Ramos (cell line): Measurements from ENCODE around the gene ZNF197.
"Not testable (repeated sequence)": the region's sequence is repeated elsewhere in the genome, so short reads cannot be mapped to it uniquely, and the experiment has no call there.

Experiments used
- in situ Hi-C: fragments of 300-500 bp; cut with MboI; formaldehyde crosslinking; loops from one replicate; pipeline ENCODE4 v1.14.3; 2022; ENCODE audit warnings: low sequenced_read_pairs; ENCODE audit not compliant: unreplicated experiment

The ZNF197 gene

GRCh38 chr3:44624749-44625480, at the start of gene ZNF197:
Gene ZNF197 (plus strand): TSS chr3:44625036. CDS start chr3:44629155, 4,119 bp downstream.
- in situ Hi-C loops = no loop called here

- in situ Hi-C loops = no loop called here
Observed at GRCh38 chr3:44576613-44577012, 48.2 kb upstream of the ZNF197 start.

GRCh38 chr3:44577354-44577952, 47.4 kb upstream of the ZNF197 start:
- in situ Hi-C loops = not testable (repeated sequence)

- in situ Hi-C loops = not testable (repeated sequence)
Observed at GRCh38 chr3:44578316-44578715, 46.5 kb upstream of the ZNF197 start.

- in situ Hi-C loops = not testable (repeated sequence)
Observed at GRCh38 chr3:44578924-44579515, 45.8 kb upstream of the ZNF197 start.

GRCh38 chr3:44579749-44580148, 45.1 kb upstream of the ZNF197 start:
- in situ Hi-C loops = not testable (repeated sequence)

GRCh38 chr3:44580971-44581370, 43.9 kb upstream of the ZNF197 start:
- in situ Hi-C loops = not testable (repeated sequence)

GRCh38 chr3:44584646-44585501, 40.0 kb upstream of the ZNF197 start, which contains the start of gene ZNF660:
Gene ZNF660 (plus strand): TSS chr3:44584964. CDS start chr3:44594194, 9,230 bp downstream.
- in situ Hi-C loops = no loop called here

GRCh38 chr3:44596621-44597020, 28.2 kb upstream of the ZNF197 start:
- in situ Hi-C loops = no loop called here

- in situ Hi-C loops = no loop called here
Observed at GRCh38 chr3:44601749-44602148, 23.1 kb upstream of the ZNF197 start.

GRCh38 chr3:44612678-44613077, 12.2 kb upstream of the ZNF197 start:
- in situ Hi-C loops = no loop called here

GRCh38 chr3:44628716-44629115, 3.9 kb downstream of the ZNF197 start:
- in situ Hi-C loops = no loop called here

GRCh38 chr3:44632193-44632592, 7.4 kb downstream of the ZNF197 start:
- in situ Hi-C loops = no loop called here

GRCh38 chr3:44642337-44642736, 17.5 kb downstream of the ZNF197 start:
- in situ Hi-C loops = no loop called here

- in situ Hi-C loops = no loop called here
Observed at GRCh38 chr3:44643024-44643423, 18.2 kb downstream of the ZNF197 start.

GRCh38 chr3:44647771-44648170, 22.9 kb downstream of the ZNF197 start:
- in situ Hi-C loops = no loop called here

GRCh38 chr3:44648564-44649229, 23.9 kb downstream of the ZNF197 start, which contains the start of gene ZNF35:
Gene ZNF35 (plus strand): TSS chr3:44648732. CDS start chr3:44651068, 2,336 bp downstream.
- in situ Hi-C loops = no loop called here

GRCh38 chr3:44649709-44650108, 24.9 kb downstream of the ZNF197 start:
- in situ Hi-C loops = no loop called here

- in situ Hi-C loops = no loop called here
Observed at GRCh38 chr3:44654039-44654438, 29.2 kb downstream of the ZNF197 start.

- in situ Hi-C loops = no loop called here
Observed at GRCh38 chr3:44659015-44659414, 34.2 kb downstream of the ZNF197 start.
